Activated CD4-positive, alpha-beta T cell treated with anti-CD3 and anti-CD28 coated beads, Interleukin-2, amount 50 U/mL, for 24 hours (primary cell): ENCODE data around the gene ABHD8.

Source experiments
- DNase-seq, 2 donors: peaks; one replicate each; pipeline ENCODE4 v3.0.0-alpha.2; 2020; ENCODE audit warnings: low read depth in 1 of 2, low spot score in 1 of 2

Gene ABHD8

GRCh38 chr19:17334414-17335409 is 31.5 kb upstream of the ABHD8 start, which contains the start of gene ANO8:
TSS of gene ANO8 (minus strand) at chr19:17334855. CDS start at chr19:17334670, 185 bp downstream.
- DNase-seq: peak; percentile 87 to 95

- DNase-seq: peak; percentile 48 to 73
These were observed 30.6 kb upstream of the ABHD8 start for GRCh38 chr19:17333611-17334413.

GRCh38 chr19:17332677-17333581 is 29.7 kb upstream of the ABHD8 start:
- no peak for DNase-seq

- DNase-seq: no peak
These were observed 29.1 kb upstream of the ABHD8 start for GRCh38 chr19:17332360-17332676.

- no peak for DNase-seq
These were observed 27.9 kb upstream of the ABHD8 start for GRCh38 chr19:17331045-17331558.

- no peak for DNase-seq
These were observed 27.2 kb upstream of the ABHD8 start for GRCh38 chr19:17330262-17331044.

- no peak for DNase-seq
These were observed 26.4 kb upstream of the ABHD8 start for GRCh38 chr19:17329366-17330261.

- DNase-seq: no peak
These were observed 25.5 kb upstream of the ABHD8 start for GRCh38 chr19:17328517-17329365.

- no peak for DNase-seq
These were observed 24.7 kb upstream of the ABHD8 start for GRCh38 chr19:17327654-17328516.

GRCh38 chr19:17327068-17327653 is 23.9 kb upstream of the ABHD8 start:
- no peak for DNase-seq

GRCh38 chr19:17326595-17326966 is 23.4 kb upstream of the ABHD8 start:
- no peak for DNase-seq

- no peak for DNase-seq
These were observed 22.8 kb upstream of the ABHD8 start for GRCh38 chr19:17325881-17326594.

- no peak for DNase-seq
These were observed 21.9 kb upstream of the ABHD8 start for GRCh38 chr19:17325133-17325532.

GRCh38 chr19:17324357-17325114 is 21.3 kb upstream of the ABHD8 start:
- DNase-seq: no peak

GRCh38 chr19:17323964-17324332 is 20.7 kb upstream of the ABHD8 start:
- DNase-seq: no peak
